GM21423 (cell line): ENCODE results near the gene KCNQ5.
A peak's percentile ranks its signal among the peaks of the same experiment; 100 is the strongest.

ENCODE experiments used
- ATAC-seq: cut with Tn5 transposase; IDR thresholded peaks from one replicate; pipeline ENCODE4 v1.9.1; 2021; ENCODE audit warnings: mild to moderate bottlenecking, moderate library complexity; ENCODE audit not compliant: unreplicated experiment

The KCNQ5 gene

DNA sequence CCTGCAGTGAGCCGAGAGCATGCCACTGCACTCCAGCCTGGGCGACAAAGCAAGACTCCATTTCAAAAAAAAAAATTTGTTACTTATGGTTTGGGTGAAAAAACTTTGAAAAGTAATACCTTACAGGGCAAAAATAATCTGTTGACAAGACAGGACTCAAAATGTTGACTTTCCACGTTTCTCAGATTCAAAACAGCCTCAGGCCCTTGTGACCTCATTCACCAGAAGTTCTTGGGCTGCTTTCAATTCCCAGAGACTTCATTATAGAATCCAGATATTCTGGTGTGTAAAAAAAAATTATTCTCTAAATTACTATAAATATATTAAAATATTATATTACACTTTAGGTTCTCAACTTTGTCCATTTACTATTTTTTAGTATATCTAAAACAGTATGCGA lies 116.2 kb downstream of the KCNQ5 start:
- ATAC-seq = no peak

DNA sequence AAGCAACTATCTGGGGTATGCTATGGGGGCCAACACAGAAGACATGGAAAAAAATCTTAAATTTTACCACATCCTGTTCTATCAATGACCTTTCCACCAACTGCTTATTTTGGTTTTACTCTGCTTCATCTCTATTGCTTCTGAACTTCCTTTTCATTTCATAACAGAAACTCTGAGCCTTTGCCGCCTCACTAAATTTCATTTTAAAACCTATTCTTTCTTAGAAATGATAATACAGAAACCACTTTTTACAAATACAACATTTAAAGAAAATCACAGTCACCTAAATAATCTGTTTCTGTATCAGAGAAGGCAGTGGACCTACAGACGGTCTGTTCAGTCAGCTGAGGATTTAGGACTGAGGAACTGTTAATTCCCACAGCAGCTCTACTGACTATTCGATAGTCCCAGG lies 117.5 kb downstream of the KCNQ5 start:
- peak; percentile 49 for ATAC-seq

DNA sequence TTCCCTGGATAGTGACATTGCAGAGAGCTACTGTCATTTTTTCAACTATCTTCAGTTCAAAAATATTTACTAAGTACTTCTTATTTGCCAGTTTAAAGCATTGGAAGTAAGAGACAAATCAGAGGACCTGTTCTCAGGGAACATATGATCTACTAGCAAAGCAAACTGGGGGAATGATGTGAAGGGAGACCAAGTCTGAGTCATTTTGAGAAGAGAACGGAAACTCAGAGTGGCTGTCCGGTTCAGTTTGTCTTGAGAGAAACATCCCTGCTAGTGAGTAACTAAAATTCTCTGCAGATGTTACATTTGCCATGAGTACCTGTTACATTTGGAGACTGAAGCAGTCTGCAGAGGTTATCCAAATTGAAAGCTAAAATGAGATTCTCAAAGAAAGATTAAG lies 118.3 kb downstream of the KCNQ5 start:
- peak; percentile 81 for ATAC-seq

DNA sequence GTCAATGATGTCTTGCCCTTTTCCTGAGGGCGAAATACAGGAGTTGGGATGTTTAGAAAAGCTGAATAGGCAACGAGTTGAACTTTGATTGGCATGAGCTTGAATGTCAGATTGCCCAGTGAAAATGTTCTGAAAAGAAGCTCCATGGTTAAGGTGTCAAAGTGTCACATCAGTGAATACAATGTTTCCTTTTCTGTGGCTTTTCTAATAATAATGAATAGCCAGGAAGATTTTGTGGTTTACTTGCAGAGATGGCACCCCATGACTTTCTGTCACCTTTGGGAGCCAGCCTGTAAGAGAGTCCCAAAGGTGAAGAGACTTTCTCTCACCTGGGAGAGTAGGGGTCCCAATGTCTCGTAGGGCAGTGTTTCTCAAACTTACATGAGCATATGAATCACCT lies 119.2 kb downstream of the KCNQ5 start:
- peak; percentile 31 for ATAC-seq

DNA sequence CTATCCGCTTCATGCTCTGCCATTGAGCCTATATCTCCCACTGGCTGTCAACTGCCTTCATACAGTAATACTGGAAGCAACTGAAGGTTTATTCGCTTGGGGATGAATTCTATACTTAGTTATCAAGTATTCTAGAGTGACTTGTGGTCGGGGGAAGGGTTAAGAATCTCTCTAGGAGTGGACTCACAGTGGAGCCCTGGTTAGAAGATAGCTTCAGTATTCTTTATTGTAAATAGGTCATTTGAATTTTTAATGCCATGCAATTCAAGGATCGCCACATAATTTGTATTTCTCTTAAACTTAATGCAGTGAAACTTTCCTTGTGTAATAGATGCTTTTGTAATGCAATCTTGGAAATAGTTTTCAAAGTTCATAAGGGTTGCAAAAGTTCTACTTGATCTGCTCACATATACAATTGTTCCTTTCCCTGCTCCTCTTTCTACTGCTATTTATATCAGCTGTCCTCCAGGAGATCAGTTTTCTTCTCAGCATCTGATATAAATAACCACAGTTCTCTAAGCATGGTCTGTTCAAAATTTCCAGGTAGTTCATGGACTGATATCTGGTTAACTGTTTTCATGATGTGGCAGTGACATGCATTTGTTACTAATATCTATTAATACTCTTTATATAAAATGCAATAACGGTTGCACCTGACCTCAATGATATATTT lies 120.3 kb downstream of the KCNQ5 start:
- ATAC-seq = no peak

DNA sequence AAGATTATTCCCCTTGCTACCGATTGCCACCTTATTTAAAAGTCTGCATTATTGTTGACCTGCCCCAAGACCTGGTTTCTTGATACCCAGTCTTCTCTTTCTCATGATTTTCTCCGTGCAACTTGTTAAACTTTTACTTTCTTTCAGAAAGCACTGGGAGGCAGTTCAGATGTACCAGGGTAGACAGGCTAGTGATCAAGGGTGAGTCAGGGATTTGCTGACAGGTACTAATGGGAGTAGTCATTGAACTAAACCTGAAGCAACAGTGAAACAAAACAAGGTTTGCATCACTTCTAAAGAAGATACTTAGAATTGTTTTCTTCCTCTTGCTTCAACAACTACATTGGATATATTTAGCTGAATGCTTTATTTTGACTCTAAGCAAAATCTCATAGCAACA lies 124.4 kb downstream of the KCNQ5 start:
- no peak for ATAC-seq

DNA sequence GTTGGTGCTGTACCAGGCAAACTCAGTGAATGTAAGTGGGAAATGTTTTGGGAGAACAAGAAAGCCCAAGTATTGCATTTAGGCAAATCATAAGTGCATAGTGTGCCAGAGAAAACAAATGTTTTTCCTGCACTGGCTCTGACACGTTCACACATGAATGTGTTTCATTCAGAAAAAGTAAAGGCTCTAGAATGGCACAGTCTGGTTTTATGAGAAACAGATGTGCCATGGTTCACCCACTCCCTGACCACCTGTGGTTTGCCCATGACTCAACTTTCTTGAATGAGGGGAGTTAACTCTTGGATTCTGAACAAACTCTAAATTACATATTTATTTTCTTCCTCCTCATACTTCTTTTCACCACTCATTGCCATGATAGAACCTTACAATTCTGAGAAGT lies 126.9 kb downstream of the KCNQ5 start:
- ATAC-seq = peak; percentile 76

DNA sequence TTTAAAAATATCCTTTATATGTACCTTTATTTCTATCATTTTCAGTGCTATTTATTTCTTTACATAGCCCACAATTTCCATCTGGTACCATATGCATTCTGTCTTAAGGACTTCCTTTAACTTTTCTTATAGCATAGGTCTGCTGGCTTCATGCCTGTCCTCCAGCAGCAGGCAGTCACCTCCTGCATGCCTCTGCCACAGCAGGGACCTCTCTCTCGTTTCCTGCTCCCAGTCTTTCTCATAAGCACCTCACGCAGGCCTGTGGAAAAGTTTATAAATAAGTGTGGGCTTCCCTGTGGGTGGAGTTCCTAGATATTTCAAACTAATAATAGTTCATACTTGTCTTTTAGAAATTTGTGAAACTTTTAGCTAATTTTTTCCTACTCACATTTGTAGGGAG lies 133.9 kb downstream of the KCNQ5 start:
- ATAC-seq = no peak

DNA sequence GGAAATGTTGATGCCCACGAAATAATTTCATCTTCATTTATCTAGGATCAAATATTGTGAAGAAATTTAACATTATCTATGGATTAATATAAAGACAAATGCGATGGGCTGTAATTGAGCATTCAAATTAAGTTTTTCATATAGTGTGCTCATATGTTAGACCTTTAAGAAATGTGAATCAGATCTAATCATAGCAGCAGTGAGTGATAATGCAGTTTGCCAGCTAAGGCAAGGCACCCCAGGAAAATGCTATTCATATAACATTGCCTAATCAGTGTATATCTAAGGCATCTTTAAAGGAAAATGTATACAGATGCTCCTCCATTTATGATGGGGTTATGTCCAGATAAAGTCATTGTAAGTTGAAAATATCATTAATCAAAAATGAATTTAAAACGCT lies 135.2 kb downstream of the KCNQ5 start:
- ATAC-seq = no peak

DNA sequence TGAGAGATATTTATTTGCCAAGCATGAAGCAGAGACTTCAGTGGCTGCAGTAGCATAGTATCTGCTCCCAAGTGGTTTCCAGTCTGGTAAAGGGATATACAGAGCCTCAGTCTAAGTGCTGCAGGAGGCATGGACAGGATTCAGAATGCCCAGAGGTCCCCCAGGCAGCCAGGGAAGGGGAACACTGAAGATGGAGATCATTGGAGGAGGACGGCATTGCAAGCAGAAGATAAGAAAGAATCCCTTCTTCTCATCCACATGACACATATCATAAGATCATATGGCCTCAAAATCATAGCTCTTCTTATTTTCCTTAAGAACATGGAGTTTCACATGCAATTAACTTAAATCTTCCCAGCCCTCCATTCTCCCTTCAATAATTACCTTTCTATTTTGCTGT lies 136.1 kb downstream of the KCNQ5 start:
- no peak for ATAC-seq

DNA sequence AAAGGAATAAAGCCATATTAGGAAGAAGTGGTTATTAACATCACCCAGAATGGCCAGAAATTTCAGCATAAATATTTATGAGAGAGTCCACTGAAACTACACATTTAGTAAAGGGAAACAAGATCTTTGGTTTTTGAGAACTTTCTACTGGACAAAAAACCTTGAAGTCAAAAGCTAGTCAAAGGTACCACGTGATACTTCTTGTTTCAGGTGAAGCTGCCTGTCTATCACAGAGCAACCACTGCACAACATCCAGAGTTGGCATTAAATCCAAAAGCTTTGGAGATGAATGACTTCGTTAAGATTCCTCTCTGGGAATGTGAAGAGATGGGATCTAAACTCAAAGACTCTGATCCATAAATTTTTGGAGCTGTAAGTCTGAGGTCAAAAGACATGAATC lies 137.0 kb downstream of the KCNQ5 start:
- no peak for ATAC-seq

DNA sequence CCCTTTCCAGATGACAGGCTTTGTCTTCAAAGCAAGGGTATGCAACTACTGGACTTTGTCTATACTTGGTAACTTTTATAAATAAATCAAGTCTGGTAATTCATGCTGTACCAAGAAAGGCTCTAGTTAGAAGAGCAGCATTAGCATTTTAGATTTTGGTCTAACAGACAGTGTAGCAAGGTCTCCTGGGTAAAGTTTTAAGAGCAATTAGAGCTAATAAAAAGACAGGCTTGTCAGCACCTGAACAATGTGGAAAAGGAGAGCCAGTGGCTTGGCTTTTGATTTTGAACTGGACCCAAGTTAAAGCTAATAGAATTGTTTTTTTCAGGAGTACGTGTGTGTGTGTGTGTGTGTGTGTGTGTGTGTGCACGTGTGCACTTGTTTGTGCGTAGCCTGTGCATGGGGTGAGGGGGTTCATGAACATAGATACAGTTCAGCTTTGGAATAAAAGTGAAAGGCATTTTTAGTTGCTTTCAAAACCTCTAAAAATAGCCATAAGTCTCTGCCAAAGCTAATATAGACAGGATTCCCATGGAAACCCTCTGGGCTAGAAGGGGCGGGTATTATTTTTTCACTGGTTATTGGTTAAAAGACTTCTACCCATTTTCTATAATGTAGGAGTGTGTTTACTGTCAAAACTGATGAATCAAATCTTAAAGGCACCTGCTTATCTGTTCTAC lies 138.4 kb downstream of the KCNQ5 start:
- ATAC-seq = no peak

DNA sequence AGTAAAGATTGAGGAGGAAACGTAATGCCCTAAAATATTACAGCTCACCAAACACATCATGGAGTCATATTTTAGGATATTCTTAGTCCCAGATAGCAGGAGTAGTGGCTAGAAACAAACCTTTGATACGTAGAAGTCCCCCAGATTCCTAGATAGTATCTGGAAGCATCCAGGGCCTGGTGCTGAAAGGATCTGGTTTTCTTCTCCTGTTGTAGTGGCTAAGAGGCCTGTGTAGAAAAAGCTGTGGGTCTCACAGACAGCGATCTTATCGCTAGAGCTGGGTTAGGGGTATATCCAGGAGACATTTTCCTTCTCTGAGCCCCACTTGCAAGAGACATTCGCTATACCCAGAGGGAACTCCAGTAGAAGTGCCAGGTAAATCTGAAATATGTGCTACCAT lies 139.9 kb downstream of the KCNQ5 start:
- no peak for ATAC-seq

DNA sequence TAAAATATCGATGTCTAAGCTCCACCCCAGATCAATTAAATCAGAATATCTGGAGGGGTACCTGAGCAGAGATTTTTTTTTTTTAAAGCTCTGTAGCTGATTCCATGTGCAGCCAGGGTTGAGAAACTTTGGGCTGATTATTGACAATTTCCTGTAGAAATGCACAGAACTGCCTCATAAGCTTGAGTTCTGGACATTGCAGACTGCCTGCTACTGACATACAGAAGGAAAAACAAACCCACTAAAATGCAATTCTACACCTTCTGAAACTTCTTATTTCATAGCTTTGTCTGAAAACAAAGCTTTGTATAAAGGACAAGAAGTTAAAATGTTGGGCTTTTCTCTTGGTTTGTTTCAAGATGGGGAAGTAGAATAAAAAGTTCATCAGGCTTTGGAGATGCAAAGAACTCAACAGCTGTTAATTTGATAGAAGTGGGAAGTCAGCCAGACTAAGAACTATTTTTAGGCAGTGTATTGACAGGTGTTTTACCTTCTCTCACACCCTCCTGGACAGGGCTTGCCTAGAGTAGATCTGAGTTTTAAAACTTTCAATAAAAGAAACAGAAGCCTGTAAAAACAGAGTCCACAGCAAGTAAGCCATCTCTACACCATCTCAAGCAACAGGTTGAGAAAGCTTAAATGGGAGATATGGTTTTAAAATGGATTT lies 147.7 kb downstream of the KCNQ5 start:
- ATAC-seq = peak; percentile 74

DNA sequence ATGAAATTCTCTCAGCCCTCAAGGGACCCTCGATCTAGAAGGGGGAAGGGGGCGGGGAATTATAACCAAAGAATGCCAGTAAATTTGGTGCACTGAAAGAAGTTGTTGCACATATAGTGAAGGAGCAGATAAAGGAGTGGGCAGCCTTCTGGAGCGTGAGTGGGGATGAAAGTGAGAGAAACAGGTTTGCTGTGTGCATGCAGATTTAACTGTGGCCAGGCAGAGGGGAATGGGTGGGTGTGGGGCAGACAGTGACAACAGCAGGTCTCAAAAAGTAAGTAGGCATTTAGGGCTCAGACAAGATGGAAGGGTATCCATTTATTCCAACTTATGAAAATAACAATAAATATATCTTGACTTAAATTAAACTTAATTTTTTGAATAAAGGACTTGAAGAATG lies 149.1 kb downstream of the KCNQ5 start:
- no peak for ATAC-seq

DNA sequence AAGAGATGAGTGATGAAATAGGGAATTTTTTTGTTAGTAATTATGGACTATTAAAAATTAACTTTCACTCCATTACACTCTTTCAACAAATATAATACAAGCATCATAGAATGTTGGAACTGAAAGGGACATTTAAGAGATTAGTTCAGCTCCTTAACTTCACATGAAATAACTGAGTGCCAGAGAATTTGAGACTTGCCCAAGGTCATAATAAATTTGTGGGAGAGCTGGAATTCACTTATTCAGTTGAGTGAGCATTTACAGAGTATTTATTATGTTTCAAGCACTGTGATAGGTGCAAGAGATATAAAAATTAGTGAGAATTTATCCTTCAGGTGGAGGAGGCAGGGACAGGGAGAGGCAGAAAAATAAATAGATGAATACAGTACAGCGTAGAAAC lies 154.6 kb downstream of the KCNQ5 start:
- no peak for ATAC-seq

DNA sequence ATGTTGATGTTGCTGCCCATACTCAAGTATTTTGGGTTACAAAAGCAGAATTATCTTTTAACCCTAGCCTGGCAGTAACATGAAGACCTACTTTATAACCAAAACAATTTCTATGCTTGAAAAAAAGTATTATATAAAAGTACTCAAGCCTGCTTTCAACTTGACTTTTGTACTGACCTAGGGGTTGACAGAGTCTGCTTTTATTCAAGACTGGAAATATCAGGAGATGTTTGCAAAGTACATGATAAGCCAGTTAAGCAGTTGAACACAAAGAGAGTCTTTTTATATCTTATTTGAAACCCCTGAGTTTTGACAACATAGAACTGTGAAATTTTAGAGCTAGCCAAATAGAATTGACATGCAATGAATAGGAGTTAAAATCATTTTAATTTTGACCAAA lies 159.8 kb downstream of the KCNQ5 start:
- no peak for ATAC-seq

DNA sequence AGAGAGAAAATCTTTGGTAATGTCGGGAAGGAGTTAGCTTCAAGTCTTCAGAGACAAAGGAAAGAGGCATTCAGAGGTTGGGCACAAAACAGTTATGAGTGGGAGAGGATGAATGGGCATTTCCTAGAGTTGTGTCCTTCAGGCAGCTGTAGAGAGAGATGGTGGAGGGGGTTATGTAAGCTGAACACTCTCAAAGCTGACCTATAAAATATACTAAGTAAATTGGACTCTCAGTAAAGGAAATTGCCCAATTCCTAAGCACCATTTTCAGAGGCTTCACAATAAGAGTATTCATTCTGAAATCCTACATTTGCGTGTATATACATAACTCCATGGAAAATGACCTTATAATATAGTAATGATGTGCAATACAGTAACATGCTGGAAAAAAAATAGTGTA lies 161.2 kb downstream of the KCNQ5 start:
- ATAC-seq = no peak

DNA sequence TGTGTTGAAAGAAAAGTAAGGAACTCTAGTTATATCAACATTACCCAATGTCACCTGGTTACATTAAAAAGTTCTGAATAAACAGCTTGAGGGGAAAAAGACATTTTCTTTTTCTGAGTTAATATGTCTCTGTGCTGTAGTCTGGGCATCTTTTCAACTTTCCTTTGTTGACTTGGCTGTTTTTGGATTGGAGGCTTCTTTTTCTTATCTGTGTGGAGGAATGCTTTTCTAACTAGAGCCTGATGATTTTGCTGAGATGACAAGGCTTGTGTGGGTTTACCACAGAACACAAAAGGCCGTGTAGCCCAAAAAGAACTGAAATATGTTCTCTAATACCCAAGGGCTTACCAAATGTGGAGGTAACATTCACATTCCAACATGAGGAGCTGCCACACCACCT lies 161.8 kb downstream of the KCNQ5 start:
- no peak for ATAC-seq

DNA sequence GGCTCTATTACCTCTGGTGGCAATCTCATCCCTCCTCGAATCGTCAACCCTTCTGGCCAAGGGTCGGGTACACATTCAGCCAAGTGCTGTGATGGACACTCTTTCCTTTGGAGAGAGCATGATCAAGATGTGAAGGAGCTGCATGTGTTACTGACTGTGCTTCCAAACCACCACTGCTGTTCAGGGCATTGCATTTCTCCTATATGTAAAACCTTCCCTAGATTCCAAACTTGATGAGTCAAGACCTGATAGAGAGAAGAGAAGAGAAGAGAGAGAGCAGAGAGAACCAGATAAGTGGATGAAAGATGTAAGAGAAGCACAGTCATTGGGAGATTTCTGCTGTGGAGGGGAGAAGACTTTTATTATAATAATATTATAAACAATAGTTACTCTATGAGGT lies 162.2 kb downstream of the KCNQ5 start:
- ATAC-seq = no peak

DNA sequence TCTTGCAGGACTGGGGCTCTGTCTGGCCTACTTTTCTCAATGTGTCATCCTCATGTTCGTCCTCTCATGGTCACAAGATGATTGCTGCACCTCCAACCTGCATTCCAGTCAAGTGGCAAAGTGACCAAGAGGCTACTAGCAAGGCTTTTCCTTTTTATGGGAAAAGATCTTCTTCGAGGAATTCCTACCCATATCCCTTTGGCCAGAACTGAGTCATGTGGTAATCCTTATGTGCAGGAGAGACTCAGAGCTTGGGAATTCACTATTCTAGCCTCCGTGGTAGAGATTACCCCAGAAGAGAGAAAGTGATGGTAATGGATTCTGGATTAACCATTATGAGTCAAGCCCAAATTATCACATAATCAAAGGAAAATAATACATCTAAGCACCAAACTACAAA lies 162.7 kb downstream of the KCNQ5 start:
- no peak for ATAC-seq

DNA sequence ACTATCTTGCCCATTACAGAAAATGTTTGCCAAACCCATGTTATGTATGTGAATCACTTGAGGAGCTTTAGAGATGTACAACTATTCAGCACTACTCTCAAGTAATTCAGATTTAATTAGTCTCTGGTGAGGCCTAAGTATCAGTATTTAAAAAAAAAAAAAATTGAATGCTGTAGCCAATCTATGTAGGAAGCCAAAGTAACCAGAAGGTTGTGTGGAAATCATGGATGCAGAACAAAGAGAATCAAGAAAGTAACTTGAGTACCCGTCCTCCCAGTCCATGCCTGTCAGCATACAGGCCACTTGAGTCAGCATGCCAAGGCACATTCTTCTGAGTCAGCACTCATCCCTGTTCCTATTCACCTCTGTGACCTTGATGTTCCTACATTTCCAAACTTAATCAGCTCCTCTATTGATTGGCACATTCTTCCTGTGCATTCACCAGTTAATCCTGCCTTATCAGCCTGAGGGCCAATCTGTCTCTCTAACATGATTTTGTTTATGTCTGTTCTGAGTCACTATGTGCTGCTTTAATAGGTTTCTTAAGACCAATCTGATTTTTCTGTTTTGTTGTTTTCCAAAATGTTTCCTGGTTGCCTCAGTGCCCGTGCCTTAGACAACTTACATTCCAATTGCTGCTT lies 165.6 kb downstream of the KCNQ5 start:
- no peak for ATAC-seq
